ENCODE results near the gene EYA3.

Gene EYA3

DNA sequence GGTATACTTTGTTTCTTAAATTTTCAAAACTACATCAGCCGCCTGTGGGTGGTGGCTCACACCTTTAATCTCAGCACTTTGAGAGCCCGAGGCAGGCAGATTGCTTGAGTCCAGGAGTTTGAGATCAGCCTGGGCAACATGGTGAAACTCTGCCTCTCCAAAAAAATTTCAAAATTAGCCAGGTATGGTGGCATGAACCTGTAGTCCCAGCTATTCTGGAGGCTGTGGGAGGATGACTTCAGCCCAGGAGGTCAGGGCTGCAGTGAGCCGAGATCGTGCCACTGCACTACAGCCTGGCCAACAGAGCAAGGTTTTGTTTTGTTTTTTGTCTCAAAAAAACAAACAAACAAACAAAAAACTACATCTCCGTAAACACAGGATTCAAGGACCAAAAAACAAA is 3.3 kb downstream of the EYA3 start:
- Histone ChIP-seq H3K9me3 (replicated peaks; ENCODE audit: low read length) (no peaks in the 10 kb centered on the region), H3K4me1 (ENCODE audit: control insufficient read depth, insufficient read depth, low read length) (peaks cover 12% of the 10 kb centered on the region), H3K27me3 (ENCODE audit: control insufficient read depth, insufficient read depth, low read length) (no peaks in the 10 kb centered on the region), H3K36me3 (ENCODE audit: insufficient read depth, low read length) (no peaks in the 10 kb centered on the region), H3K9ac (ENCODE audit: low read depth, low read length) (no peak overlapping the region), H3K4me2 (ENCODE audit: low read length) (no peak overlapping the region), H3K4me3 (ENCODE audit: low read length) (no peak overlapping the region)

DNA sequence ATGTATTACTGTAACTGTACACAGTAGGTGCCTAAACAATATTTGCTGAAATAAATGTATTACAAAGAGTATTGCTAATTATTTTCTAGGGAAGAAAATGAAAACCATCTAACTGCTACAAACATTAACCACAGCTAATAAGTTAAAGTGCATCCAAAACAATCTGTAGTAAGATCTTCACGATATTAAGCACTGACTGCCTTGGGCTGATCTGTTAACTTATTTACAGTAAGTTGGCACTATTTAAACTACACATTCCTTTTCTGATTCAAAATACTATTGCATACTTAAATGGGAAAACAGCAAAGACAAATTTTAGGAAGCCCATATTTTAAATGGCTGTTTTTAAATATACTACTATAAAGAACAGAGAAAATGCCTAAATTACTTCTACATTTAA is 4.5 kb downstream of the EYA3 start:
- no peak overlapping the region for H3K9ac ChIP-seq (ENCODE audit: low read depth, low read length)
- no peak overlapping the region for H3K4me3 ChIP-seq (ENCODE audit: low read length)
- peaks cover 3% of the 10 kb centered on the region for H3K36me3 ChIP-seq (ENCODE audit: insufficient read depth, low read length)
- peaks cover 12% of the 10 kb centered on the region for H3K4me1 ChIP-seq (ENCODE audit: control insufficient read depth, insufficient read depth, low read length)
- H3K9me3 ChIP-seq (replicated peaks; ENCODE audit: low read length) = no peaks in the 10 kb centered on the region
- no peaks in the 10 kb centered on the region for H3K27me3 ChIP-seq (ENCODE audit: control insufficient read depth, insufficient read depth, low read length)
- no peak overlapping the region for H3K4me2 ChIP-seq (ENCODE audit: low read length)

DNA sequence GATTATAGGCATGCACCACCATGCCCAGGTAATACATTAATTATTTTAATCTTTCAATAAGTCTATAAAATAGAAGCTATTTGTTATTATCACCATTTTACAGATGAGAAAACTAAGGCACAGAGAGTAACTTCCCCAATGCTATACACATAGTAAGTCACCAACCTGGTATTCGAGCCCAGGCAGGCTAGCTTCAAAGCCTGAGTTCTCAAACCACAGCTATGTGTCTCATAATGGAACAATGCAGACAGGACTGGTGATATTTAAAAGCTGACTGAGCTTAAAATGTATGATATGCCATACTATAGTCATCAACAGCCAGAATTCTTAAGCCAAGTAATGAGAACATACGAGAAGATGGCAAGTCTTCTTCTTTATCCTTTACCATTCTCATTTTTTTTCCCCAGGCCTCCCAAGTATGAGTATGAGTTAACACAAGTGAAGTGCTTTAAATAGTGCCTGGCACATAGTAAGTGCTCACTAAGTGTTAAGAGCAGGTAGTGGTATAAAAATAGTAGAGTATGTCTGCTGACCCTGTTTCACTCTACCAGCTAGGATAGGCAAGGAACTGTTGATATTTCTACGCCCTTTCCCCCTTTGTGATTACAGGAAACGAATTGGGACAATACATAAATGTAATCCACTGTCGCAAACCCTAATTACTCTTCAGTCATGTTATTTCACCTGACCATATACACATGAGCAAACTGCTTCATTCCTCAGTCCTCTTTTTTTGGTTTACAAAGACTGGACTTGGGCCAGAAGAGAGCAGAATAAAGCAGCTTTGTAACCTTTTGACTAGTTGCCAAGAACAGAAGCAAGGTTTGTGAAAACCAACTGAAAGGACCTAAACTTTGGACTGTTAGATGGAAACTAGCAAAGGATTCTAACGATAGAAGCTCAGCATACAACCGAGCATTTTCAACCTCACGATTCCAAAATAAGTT is 9.5 kb downstream of the EYA3 start:
- no peaks in the 10 kb centered on the region for H3K27me3 ChIP-seq (ENCODE audit: control insufficient read depth, insufficient read depth, low read length)
- no peaks in the 10 kb centered on the region for H3K9me3 ChIP-seq (replicated peaks; ENCODE audit: low read length)
- no peak overlapping the region for H3K9ac ChIP-seq (ENCODE audit: low read depth, low read length)
- no peak overlapping the region for H3K4me3 ChIP-seq (ENCODE audit: low read length)
- H3K4me1 ChIP-seq (ENCODE audit: control insufficient read depth, insufficient read depth, low read length) = peaks cover 11% of the 10 kb centered on the region
- H3K36me3 ChIP-seq (ENCODE audit: insufficient read depth, low read length) = peaks cover 6% of the 10 kb centered on the region
- H3K4me2 ChIP-seq (ENCODE audit: low read length) = no peak overlapping the region

DNA sequence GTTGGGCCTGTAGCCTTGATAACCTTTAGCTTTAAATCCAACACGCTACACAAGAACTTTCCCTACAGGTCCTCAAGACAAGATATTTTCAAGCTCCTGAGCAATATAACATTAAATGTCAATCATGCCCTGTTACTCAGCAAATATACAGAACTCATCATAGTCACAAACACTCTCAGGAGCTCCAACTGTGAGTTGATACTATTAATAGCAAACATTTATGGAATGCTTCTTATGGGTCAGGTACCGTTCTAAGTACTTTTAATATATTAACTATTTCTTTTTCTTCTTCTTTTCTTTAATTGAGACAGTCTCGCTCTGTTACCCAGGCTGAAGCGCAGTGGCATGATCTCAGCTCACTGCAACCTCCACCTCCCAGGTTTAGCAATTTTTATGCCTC is 10.1 kb downstream of the EYA3 start:
- H3K4me1 ChIP-seq (ENCODE audit: control insufficient read depth, insufficient read depth, low read length) = peaks cover 17% of the 10 kb centered on the region

DNA sequence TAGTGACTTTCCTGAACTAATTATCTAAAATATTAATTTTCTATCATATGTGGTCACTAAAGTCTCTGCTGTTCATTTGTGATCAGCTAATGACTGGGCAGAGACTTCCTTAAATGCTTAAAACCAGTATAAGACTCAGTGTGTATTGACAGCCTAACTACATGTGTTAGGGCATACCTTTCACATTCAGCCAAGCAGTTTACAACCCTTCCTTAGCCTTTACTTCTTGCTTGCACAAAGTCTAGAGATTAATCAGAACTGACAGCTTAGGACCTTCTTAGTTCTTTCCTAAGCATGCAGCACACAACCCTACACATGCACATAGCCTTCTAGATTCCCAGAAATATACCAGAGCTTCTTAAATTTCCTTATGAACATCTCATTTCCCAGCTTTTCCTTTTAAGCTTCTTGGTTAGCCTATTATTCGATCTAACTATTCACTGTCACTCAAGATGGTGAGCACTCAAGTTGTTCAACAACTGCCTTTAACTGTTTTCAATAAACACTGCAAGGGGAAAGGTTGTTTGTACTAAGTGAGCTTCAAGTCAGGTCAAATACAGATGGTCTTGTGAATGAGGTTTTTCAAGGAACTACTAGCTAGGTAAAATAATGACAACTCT is 13.4 kb downstream of the EYA3 start:
- Histone ChIP-seq H3K4me1 (ENCODE audit: control insufficient read depth, insufficient read depth, low read length) (peaks cover 35% of the 10 kb centered on the region), H3K4me3 (ENCODE audit: low read length) (no peak overlapping the region), H3K36me3 (ENCODE audit: insufficient read depth, low read length) (peaks cover 6% of the 10 kb centered on the region), H3K9me3 (replicated peaks; ENCODE audit: low read length) (no peaks in the 10 kb centered on the region), H3K9ac (ENCODE audit: low read depth, low read length) (no peak overlapping the region), H3K27me3 (ENCODE audit: control insufficient read depth, insufficient read depth, low read length) (no peaks in the 10 kb centered on the region), H3K4me2 (ENCODE audit: low read length) (no peak overlapping the region)

More for the DNA sequence above, 10.1 kb downstream of the EYA3 start:
- Histone ChIP-seq H3K9ac (ENCODE audit: low read depth, low read length) (no peak overlapping the region), H3K27me3 (ENCODE audit: control insufficient read depth, insufficient read depth, low read length) (no peaks in the 10 kb centered on the region), H3K9me3 (replicated peaks; ENCODE audit: low read length) (no peaks in the 10 kb centered on the region), H3K4me2 (ENCODE audit: low read length) (no peak overlapping the region), H3K4me3 (ENCODE audit: low read length) (no peak overlapping the region), H3K36me3 (ENCODE audit: insufficient read depth, low read length) (peaks cover 6% of the 10 kb centered on the region)

DNA sequence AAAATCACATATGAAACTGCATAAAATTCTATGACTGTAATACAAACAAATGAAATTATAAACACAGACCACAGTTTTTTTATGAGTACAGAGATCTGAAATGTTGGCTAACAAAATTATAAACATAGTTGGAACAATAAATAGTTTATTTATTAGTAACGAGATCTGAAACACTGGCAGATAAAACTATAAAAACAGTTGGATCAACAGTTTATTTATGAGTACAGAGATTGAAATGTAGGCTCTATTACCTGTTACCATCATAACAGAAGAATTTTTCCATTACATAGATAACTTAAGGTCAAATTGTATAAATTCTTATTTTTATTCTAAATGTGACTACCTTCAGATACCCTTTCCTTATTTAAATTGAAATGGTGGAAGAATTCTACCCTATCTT is 14.5 kb downstream of the EYA3 start:
- no peak overlapping the region for H3K9ac ChIP-seq (ENCODE audit: low read depth, low read length)
- peaks cover 4% of the 10 kb centered on the region for H3K36me3 ChIP-seq (ENCODE audit: insufficient read depth, low read length)
- no peak overlapping the region for H3K4me2 ChIP-seq (ENCODE audit: low read length)
- no peak overlapping the region for H3K4me3 ChIP-seq (ENCODE audit: low read length)
- peaks cover 35% of the 10 kb centered on the region for H3K4me1 ChIP-seq (ENCODE audit: control insufficient read depth, insufficient read depth, low read length)
- no peaks in the 10 kb centered on the region for H3K27me3 ChIP-seq (ENCODE audit: control insufficient read depth, insufficient read depth, low read length)
- H3K9me3 ChIP-seq (replicated peaks; ENCODE audit: low read length) = no peaks in the 10 kb centered on the region

DNA sequence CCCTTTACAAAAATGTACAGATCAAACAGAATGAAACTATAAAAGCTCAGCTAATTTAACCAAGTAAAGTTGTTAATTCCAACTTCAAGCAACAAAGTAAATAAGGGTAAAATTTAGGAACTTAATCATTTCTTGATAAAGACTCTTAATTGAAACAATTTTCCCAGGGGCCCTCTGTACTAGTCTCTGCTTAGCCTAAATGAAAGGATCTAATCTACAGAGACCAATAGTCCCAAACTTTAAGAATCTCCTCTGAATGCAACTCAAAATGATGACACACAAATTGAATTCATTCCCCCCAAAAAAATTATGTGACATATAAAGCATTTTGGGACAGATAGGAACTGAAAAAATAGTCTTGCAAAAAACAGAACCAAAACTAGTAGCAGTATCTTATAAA is 16.6 kb downstream of the EYA3 start:
- peak overlapping the region; percentile 6 for H3K4me2 ChIP-seq (ENCODE audit: low read length)
- H3K4me1 ChIP-seq (ENCODE audit: control insufficient read depth, insufficient read depth, low read length) = peaks cover 35% of the 10 kb centered on the region
- no peak overlapping the region for H3K9ac ChIP-seq (ENCODE audit: low read depth, low read length)

DNA sequence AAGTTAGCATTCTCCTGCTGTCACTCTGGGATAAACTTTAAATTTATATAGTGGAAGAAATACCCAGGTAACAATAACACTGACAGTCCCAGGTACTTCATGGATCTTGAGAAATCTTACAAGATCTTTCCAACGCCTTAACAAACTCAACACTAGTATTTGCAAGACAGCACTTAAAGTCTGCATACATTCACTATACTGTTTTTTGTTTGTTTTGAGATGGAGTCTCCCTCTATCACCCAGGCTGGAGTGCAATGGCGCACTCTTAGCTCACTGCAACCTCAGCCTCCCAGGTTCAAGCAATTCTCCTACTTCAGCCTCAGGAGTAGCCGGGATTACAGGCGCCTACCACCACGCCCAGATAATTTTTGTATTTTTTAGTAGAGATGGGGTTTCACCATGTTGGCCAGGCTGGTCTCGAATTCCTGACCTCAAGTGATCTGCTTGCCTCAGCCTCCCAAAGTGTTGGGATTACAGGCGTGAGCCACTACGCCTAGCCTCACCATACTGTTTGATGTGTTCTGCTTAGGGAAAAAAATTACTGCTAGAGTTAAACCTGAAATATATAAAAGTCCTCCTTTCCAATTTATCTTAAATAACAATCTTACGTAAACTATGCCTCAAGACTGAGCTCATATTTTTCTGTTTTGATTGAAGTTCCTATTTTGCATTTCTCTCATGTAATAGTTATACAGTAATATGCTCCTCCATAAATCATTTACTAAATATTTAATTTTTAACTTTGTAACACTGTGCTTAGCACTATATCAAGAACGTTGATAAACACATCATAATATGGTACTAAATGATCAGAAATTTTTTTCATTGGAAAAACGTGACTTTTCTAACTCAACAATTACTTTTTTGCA is 17.5 kb downstream of the EYA3 start:
- peak overlapping the region; percentile 28 for H3K4me2 ChIP-seq (ENCODE audit: low read length)
- no peaks in the 10 kb centered on the region for H3K9me3 ChIP-seq (replicated peaks; ENCODE audit: low read length)
- no peaks in the 10 kb centered on the region for H3K36me3 ChIP-seq (ENCODE audit: insufficient read depth, low read length)
- no peak overlapping the region for H3K4me3 ChIP-seq (ENCODE audit: low read length)
- no peaks in the 10 kb centered on the region for H3K27me3 ChIP-seq (ENCODE audit: control insufficient read depth, insufficient read depth, low read length)
- no peak overlapping the region for H3K9ac ChIP-seq (ENCODE audit: low read depth, low read length)
- peaks cover 31% of the 10 kb centered on the region for H3K4me1 ChIP-seq (ENCODE audit: control insufficient read depth, insufficient read depth, low read length)

More for the DNA sequence above, 16.6 kb downstream of the EYA3 start:
- no peak overlapping the region for H3K4me3 ChIP-seq (ENCODE audit: low read length)
- no peaks in the 10 kb centered on the region for H3K9me3 ChIP-seq (replicated peaks; ENCODE audit: low read length)
- no peaks in the 10 kb centered on the region for H3K27me3 ChIP-seq (ENCODE audit: control insufficient read depth, insufficient read depth, low read length)
- H3K36me3 ChIP-seq (ENCODE audit: insufficient read depth, low read length) = no peaks in the 10 kb centered on the region

DNA sequence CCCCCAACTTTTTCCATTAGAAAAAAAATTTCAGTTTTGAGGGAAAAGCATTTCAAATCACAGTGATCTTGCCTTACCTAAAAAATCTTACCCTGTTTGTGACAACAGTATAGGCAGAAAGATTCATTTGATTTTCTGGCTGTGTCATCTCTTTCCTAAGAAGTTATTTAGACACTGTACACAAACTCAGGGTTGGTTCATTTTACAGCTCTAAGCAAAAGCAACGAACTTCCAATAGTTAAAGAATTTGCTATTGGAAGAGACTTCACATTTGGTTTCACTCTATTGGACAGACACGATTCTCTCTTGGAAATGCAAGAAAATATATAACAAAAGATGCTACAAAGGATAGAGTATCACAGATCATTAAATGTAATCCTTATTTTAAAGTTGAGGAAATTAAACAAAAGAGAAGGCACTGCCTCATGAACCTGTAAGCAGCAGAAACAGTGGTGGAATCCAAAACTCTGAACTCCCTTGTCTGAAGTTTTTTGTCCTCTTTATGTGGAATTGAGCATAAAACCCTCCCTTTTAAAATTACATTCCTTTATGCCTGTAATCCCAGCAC is 20.8 kb downstream of the EYA3 start:
- Histone ChIP-seq H3K27me3 (ENCODE audit: control insufficient read depth, insufficient read depth, low read length) (no peaks in the 10 kb centered on the region), H3K4me3 (ENCODE audit: low read length) (no peak overlapping the region), H3K9me3 (replicated peaks; ENCODE audit: low read length) (no peaks in the 10 kb centered on the region), H3K36me3 (ENCODE audit: insufficient read depth, low read length) (no peaks in the 10 kb centered on the region), H3K4me1 (ENCODE audit: control insufficient read depth, insufficient read depth, low read length) (peaks cover 20% of the 10 kb centered on the region), H3K9ac (ENCODE audit: low read depth, low read length) (no peak overlapping the region), H3K4me2 (ENCODE audit: low read length) (no peak overlapping the region)

DNA sequence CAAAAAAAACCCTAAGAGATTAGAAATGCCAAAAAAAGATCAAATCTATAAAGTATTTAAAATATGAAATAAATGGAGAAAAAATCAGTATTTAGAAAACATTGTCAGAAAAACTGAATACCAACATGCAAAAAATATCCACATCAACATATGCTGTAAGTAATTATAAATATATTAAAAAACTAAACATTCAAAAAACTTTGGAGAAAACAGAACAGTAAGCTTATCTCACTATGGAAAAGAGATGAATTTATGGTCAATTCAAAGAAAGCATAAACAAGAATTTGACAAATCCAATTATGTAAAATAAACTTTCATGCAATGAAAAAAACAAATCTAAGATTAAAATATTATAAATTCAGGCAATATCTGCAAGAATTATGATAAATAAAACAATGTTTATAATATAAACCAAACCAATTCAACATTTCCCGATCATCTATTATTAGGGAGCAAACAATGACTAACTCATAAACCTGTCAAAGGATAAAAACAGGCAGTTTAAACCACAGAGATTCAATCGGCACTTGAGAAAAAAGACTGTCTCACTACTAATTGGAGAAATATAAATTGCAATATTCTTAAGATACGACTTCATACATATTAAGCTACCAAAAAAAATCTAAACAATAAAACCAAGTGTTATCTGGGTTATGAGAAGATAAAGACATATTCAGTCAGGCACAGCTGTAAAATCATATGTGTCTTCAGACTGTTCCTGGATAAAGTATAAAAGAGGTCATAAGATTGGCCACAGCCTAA is 21.8 kb downstream of the EYA3 start:
- no peaks in the 10 kb centered on the region for H3K36me3 ChIP-seq (ENCODE audit: insufficient read depth, low read length)
- no peak overlapping the region for H3K4me2 ChIP-seq (ENCODE audit: low read length)
- no peak overlapping the region for H3K4me3 ChIP-seq (ENCODE audit: low read length)
- no peaks in the 10 kb centered on the region for H3K9me3 ChIP-seq (replicated peaks; ENCODE audit: low read length)
- no peaks in the 10 kb centered on the region for H3K27me3 ChIP-seq (ENCODE audit: control insufficient read depth, insufficient read depth, low read length)
- peaks cover 13% of the 10 kb centered on the region for H3K4me1 ChIP-seq (ENCODE audit: control insufficient read depth, insufficient read depth, low read length)
- no peak overlapping the region for H3K9ac ChIP-seq (ENCODE audit: low read depth, low read length)
